ENCODE data around the gene MYBPC2. TPM values are rescaled to one million over a fixed set of nuclear protein-coding genes. Genes with fewer than 3 reads are reported as not detected.

The MYBPC2 gene
- total RNA-seq, 4 donors from 2014 or later: 0.29 TPM; not detected in 3

GRCh38 chr19:50476224-50476906 lies 43.7 kb downstream of the MYBPC2 start, which contains the start of the genes EMC10 and GARIN5A:
TSS of gene EMC10 (plus strand) at chr19:50476507. CDS start at chr19:50476545, 38 bp downstream.
TSS of gene GARIN5A (minus strand) at chr19:50476848. CDS start at chr19:50476388, 460 bp downstream.
- no peaks in the 10 kb centered on the region for H3K27me3 ChIP-seq
- TF ChIP-seq POLR2A (IDR thresholded peaks at IDR 0.05) (peak; percentile 4 to 46), POLR2AphosphoS5 (IDR thresholded peaks at IDR 0.05) (peak in 2 of 3 donors; percentile 9 to 38), EP300 (IDR thresholded peaks at IDR 0.05) (no peak), CTCF (IDR thresholded peaks at IDR 0.05) (no peak)
- no peaks in the 10 kb centered on the region for H3K9me3 ChIP-seq
- peaks cover 13% of the 10 kb centered on the region for H3K4me1 ChIP-seq
- peak; percentile 91 to 93 for DNase-seq (ENCODE audit: low spot score in 2 of 2)
- under 1% methylated on average over 43 of the region's 58 CpGs for WGBS
- peaks cover 26% of the 10 kb centered on the region for H3K36me3 ChIP-seq
- peak within 1 kb of the TSS; percentile 81 for H3K27ac ChIP-seq
- H3K4me3 ChIP-seq: peak within 1 kb of the TSS; percentile 91

DNA sequence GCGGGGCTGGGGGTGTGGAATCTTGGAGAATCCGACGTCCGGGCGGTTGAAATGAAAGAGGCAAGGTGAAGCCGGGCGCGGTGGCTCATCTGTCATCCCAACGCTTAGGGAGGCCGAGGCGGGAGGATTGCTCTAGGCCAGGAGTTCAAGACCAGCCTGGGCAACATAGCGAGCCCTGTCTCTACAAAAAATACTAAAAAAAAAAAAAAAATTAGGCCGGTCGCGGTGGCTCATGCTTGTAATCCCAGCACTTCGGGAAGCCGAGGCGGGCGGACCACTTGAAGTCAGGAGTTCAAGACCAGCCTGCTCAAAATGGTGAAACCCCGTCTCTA lies 44.2 kb downstream of the MYBPC2 start:
- H3K4me3 ChIP-seq: peak overlapping the region; percentile 91
- peaks cover 13% of the 10 kb centered on the region for H3K4me1 ChIP-seq
- WGBS: 14% methylated on average over 20 of the region's 20 CpGs
- no peaks in the 10 kb centered on the region for H3K27me3 ChIP-seq
- no peaks in the 10 kb centered on the region for H3K9me3 ChIP-seq
- DNase-seq (ENCODE audit: low spot score in 2 of 2): no peak
- TF ChIP-seq POLR2AphosphoS5 (IDR thresholded peaks at IDR 0.05) (no peak), POLR2A (IDR thresholded peaks at IDR 0.05) (no peak), EP300 (IDR thresholded peaks at IDR 0.05) (no peak), CTCF (IDR thresholded peaks at IDR 0.05) (no peak)
- H3K27ac ChIP-seq: peak overlapping the region; percentile 81
- H3K36me3 ChIP-seq: peaks cover 31% of the 10 kb centered on the region

DNA sequence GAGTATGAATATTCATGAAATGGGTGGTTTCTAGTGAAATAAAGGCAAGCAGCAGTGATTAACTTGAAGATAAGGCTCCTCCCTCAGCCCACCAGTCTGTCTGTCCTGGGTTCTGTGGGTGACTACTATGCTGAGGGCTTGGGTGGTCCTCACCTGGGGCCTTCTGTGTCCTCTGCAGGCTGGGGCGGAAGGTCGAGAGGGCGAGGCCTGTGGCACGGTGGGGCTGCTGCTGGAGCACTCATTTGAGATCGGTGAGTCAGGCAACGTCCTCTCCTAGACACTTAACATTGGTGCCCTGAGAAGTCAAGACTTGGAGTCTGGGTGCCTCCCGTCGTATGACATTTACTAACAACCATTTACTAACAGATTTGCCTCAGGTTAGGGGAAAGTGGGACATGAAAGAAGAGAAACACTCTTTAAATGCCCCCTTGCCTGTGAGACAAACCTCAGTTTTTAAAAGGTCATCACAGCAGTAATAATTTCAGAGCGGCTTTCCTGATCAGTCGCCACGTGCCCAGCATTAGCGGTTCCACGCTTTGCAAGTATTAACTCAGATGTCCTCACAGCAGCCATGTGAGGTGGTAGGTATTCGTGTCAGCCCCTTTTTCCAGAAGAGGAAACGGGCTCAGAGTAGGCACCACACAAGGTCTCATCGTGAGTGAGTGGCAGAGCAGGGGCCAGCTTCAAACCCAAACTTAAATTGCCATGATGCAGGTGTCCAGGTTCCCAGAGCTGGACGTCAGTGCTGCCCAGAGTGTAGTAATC lies 45.2 kb downstream of the MYBPC2 start:
- 90% methylated on average over 17 of the region's 17 CpGs for WGBS
- Histone ChIP-seq H3K27ac (no peak overlapping the region), H3K4me1 (peaks cover 13% of the 10 kb centered on the region), H3K9me3 (no peaks in the 10 kb centered on the region), H3K36me3 (peaks cover 41% of the 10 kb centered on the region), H3K4me3 (no peak overlapping the region), H3K27me3 (no peaks in the 10 kb centered on the region)
- DNase-seq (ENCODE audit: low spot score in 2 of 2): no peak
- TF ChIP-seq POLR2A (IDR thresholded peaks at IDR 0.05): no peak
- no peak for TF ChIP-seq POLR2AphosphoS5 (IDR thresholded peaks at IDR 0.05)
- no peak for TF ChIP-seq EP300 (IDR thresholded peaks at IDR 0.05)
- TF ChIP-seq CTCF (IDR thresholded peaks at IDR 0.05): no peak

- no peak for DNase-seq (ENCODE audit: low spot score in 2 of 2)
- Histone ChIP-seq H3K4me3 (no peak overlapping the region), H3K36me3 (peaks cover 47% of the 10 kb centered on the region), H3K27ac (no peak overlapping the region), H3K27me3 (no peaks in the 10 kb centered on the region), H3K4me1 (peaks cover 13% of the 10 kb centered on the region), H3K9me3 (no peaks in the 10 kb centered on the region)
- WGBS: 78% methylated on average over 19 of the region's 19 CpGs
- TF ChIP-seq CTCF (IDR thresholded peaks at IDR 0.05): no peak
- TF ChIP-seq EP300 (IDR thresholded peaks at IDR 0.05): no peak
- TF ChIP-seq POLR2AphosphoS5 (IDR thresholded peaks at IDR 0.05): no peak
- no peak for TF ChIP-seq POLR2A (IDR thresholded peaks at IDR 0.05)
These were observed 46.4 kb downstream of the MYBPC2 start for GRCh38 chr19:50478901-50479715.

Measured in suprapubic skin (tissue), 4 donors.